Measurements from ENCODE around the gene LIPG.

- TF ChIP-seq POLR2A (IDR thresholded peaks at IDR 0.05) = no peak
- TF ChIP-seq CTCF (IDR thresholded peaks at IDR 0.05 in 4 of 5, conservative IDR thresholded peaks at IDR 0.05 in 1 of 5) = no peak
Observed at GRCh38 chr18:49534846-49535601, 26.8 kb upstream of the LIPG start.
